GM06990 (cell line): ENCODE measurements around the gene DAAM1.

Experiments used
- DNase-seq: peaks from one replicate; pipeline ENCODE4 v3.0.0-alpha.2; 2011; ENCODE audit not compliant: insufficient read length; ENCODE audit errors: extremely low read depth
- H3K27me3 ChIP-seq: replicated peaks from 2 replicates; pipeline ENCODE4 v1.6.0; 2011; ENCODE audit warnings: low read length; ENCODE audit not compliant: control insufficient read depth, insufficient read depth
- H3K36me3 ChIP-seq: 2 replicates; pipeline ENCODE4 v1.5.1; 2011; ENCODE audit warnings: low read length; ENCODE audit not compliant: control insufficient read depth, insufficient read depth
- H3K4me3 ChIP-seq: replicated peaks from 2 replicates; pipeline ENCODE4 v1.5.1; 2011; ENCODE audit warnings: low read depth, mild to moderate bottlenecking, control low read depth, low read length
- CTCF ChIP-seq: IDR thresholded peaks from 2 replicates; pipeline ENCODE4 v1.5.1; 2011; ENCODE audit warnings: low read length, control low read depth, mild to moderate bottlenecking, inconsistent platforms; ENCODE audit not compliant: insufficient read depth, poor library complexity, severe bottlenecking

DAAM1 gene

GRCh38 chr14:59346796-59347510 is 158.5 kb downstream of the DAAM1 start:
- peaks cover 3% of the 10 kb centered on the region for H3K36me3 ChIP-seq
- no peak for DNase-seq
- no peaks in the 10 kb centered on the region for H3K27me3 ChIP-seq
- no peak for TF ChIP-seq CTCF
- no peak overlapping the region for H3K4me3 ChIP-seq

GRCh38 chr14:59347511-59347900 is 159.0 kb downstream of the DAAM1 start:
- Histone ChIP-seq H3K27me3 (no peaks in the 10 kb centered on the region), H3K36me3 (peaks cover 3% of the 10 kb centered on the region), H3K4me3 (no peak overlapping the region)
- no peak for DNase-seq
- TF ChIP-seq CTCF = no peak

- TF ChIP-seq CTCF = no peak
- no peaks in the 10 kb centered on the region for H3K27me3 ChIP-seq
- no peak for DNase-seq
- H3K4me3 ChIP-seq = no peak overlapping the region
- peaks cover 3% of the 10 kb centered on the region for H3K36me3 ChIP-seq
Measured at GRCh38 chr14:59347915-59348314, 159.4 kb downstream of the DAAM1 start.

GRCh38 chr14:59349258-59349701 is 160.8 kb downstream of the DAAM1 start:
- H3K4me3 ChIP-seq = no peak overlapping the region
- TF ChIP-seq CTCF = no peak
- peaks cover 4% of the 10 kb centered on the region for H3K36me3 ChIP-seq

GRCh38 chr14:59352961-59353360 is 164.5 kb downstream of the DAAM1 start:
- Histone ChIP-seq H3K36me3 (peaks cover 4% of the 10 kb centered on the region), H3K4me3 (no peak overlapping the region), H3K27me3 (no peaks in the 10 kb centered on the region)
- TF ChIP-seq CTCF = no peak
- DNase-seq = no peak

More at GRCh38 chr14:59349258-59349701, 160.8 kb downstream of the DAAM1 start:
- no peak for DNase-seq
- no peaks in the 10 kb centered on the region for H3K27me3 ChIP-seq
